ENCODE data around the gene EEF1G.
A peak's percentile ranks its signal among the peaks of the same experiment; 100 is the strongest.
"Not testable (repeated sequence)": the region's sequence is repeated elsewhere in the genome, so short reads cannot be mapped to it uniquely, and the experiment has no call there.

The EEF1G gene

GRCh38 chr11:62573592-62574362, at the start of gene EEF1G:
Gene EEF1G, minus strand, starts transcription at chr11:62573891. Its CDS starts 49 bp downstream, at chr11:62573842.
- peak; percentile 92 to 95 (median 95) for DNase-seq (ENCODE audit: low read depth in 3 of 3, low spot score in 1 of 3)

GRCh38 chr11:62622476-62623089, 48.9 kb upstream of the EEF1G start:
- DNase-seq (ENCODE audit: low read depth in 3 of 3, low spot score in 1 of 3): no peak

GRCh38 chr11:62621567-62622470, 48.1 kb upstream of the EEF1G start, which contains the start of gene B3GAT3:
Gene B3GAT3, minus strand, starts transcription at chr11:62621986. Its CDS starts 39 bp downstream, at chr11:62621947.
- DNase-seq (ENCODE audit: low read depth in 3 of 3, low spot score in 1 of 3): peak; percentile 87 to 90 (median 89)

- no peak for DNase-seq (ENCODE audit: low read depth in 3 of 3, low spot score in 1 of 3)
These were observed 47.4 kb upstream of the EEF1G start for GRCh38 chr11:62621027-62621566.

- not testable (repeated sequence) for DNase-seq (ENCODE audit: low read depth in 3 of 3, low spot score in 1 of 3)
These were observed 43.3 kb upstream of the EEF1G start for GRCh38 chr11:62616957-62617356.

- DNase-seq (ENCODE audit: low read depth in 3 of 3, low spot score in 1 of 3): no peak
These were observed 41.8 kb upstream of the EEF1G start for GRCh38 chr11:62615521-62615920.

- DNase-seq (ENCODE audit: low read depth in 3 of 3, low spot score in 1 of 3): no peak
These were observed 40.6 kb upstream of the EEF1G start for GRCh38 chr11:62614275-62614674.

GRCh38 chr11:62613291-62613778, 39.6 kb upstream of the EEF1G start:
- no peak for DNase-seq (ENCODE audit: low read depth in 3 of 3, low spot score in 1 of 3)

- peak; percentile 73 to 81 (median 79) for DNase-seq (ENCODE audit: low read depth in 3 of 3, low spot score in 1 of 3)
These were observed 38.9 kb upstream of the EEF1G start, which contains the start of the genes EML3 and ROM1 for GRCh38 chr11:62612366-62613290. Gene EML3, minus strand, starts transcription at chr11:62612775. Its CDS starts 318 bp downstream, at chr11:62612457. Gene ROM1, plus strand, starts transcription at chr11:62613257. Its CDS starts 25 bp downstream, at chr11:62613282.

- peak in 1 of 3 donors; percentile 41 for DNase-seq (ENCODE audit: low read depth in 3 of 3, low spot score in 1 of 3)
These were observed 38.1 kb upstream of the EEF1G start for GRCh38 chr11:62611705-62612365.

- no peak for DNase-seq (ENCODE audit: low read depth in 3 of 3, low spot score in 1 of 3)
These were observed 37.4 kb upstream of the EEF1G start for GRCh38 chr11:62610814-62611704.

- no peak for DNase-seq (ENCODE audit: low read depth in 3 of 3, low spot score in 1 of 3)
These were observed 36.7 kb upstream of the EEF1G start for GRCh38 chr11:62610403-62610802.

GRCh38 chr11:62608776-62609175, 35.1 kb upstream of the EEF1G start:
- DNase-seq (ENCODE audit: low read depth in 3 of 3, low spot score in 1 of 3): no peak

GRCh38 chr11:62607714-62608113, 34.0 kb upstream of the EEF1G start:
- DNase-seq (ENCODE audit: low read depth in 3 of 3, low spot score in 1 of 3): no peak

- no peak for DNase-seq (ENCODE audit: low read depth in 3 of 3, low spot score in 1 of 3)
These were observed 32.2 kb upstream of the EEF1G start for GRCh38 chr11:62605902-62606301.

GRCh38 chr11:62605467-62605866, 31.8 kb upstream of the EEF1G start:
- no peak for DNase-seq (ENCODE audit: low read depth in 3 of 3, low spot score in 1 of 3)

- DNase-seq (ENCODE audit: low read depth in 3 of 3, low spot score in 1 of 3): no peak
These were observed 30.9 kb upstream of the EEF1G start for GRCh38 chr11:62604460-62605120.
